HG02981 (cell line): ENCODE results near the gene LRRC8E.
"Not testable (repeated sequence)": the region's sequence is repeated elsewhere in the genome, so short reads cannot be mapped to it uniquely, and the experiment has no call there.

Experiments
- ATAC-seq: cut with Tn5 transposase; IDR thresholded peaks from one replicate; pipeline ENCODE4 v1.9.1; 2021; ENCODE audit warnings: mild to moderate bottlenecking, moderate library complexity; ENCODE audit not compliant: unreplicated experiment

LRRC8E gene

DNA sequence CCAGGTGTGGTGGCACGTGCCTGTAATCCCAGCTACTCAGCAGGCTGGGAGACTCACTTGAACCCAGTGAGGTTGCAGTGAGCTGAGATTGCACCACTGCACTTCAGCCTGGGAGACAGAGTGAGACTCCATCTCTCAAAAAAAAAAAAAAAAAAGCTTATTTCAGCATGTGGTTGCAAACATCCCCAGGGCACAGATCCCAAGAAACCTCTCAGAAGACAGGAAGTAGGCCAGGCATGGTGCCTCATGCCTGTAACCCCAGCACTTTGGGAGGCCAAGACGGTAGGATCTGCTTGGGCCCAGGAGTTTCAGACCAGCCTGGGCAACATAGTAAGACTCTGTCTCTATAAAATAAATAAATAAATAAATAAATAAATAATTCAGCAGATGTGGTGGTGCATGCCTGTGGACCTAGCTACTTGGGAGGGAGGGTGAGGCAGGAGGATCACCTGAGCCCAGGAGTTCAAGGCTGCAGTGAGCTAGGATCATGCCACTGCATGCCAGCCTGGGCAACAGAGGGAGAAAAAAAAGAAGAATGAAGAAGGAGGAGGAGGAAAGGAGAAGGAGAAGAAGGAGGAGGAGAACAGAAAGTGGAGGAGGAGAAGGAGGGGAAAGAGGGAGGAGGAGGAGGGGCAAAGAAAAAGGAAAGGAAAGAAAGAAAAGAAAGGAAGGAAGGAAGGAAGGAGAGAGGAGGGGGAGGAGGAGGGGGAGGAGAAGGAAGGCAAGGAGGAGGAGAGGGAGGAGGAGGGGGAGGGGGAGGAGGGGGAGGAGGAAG lies 4.3 kb upstream of the LRRC8E start:
- ATAC-seq = no peak

DNA sequence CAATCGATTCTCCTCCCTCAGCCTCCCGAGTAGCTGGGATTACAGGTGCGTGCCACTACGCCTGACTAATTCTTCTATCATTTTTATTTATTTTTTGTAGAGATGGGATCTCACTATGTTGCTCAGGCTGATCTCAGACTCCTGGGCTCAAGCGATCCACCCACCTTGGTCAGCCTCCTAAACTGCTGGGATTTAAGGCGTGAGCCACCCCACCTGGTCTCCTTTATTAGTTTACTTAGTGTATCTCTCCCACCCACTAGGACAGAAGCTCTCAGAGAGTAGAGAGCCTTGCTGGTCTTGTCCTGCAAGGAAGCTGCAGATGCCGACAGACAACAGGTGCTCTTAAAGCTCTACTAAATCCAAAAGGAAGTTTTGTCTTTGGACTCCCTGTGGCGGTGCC lies 2.5 kb upstream of the LRRC8E start:
- no peak for ATAC-seq

DNA sequence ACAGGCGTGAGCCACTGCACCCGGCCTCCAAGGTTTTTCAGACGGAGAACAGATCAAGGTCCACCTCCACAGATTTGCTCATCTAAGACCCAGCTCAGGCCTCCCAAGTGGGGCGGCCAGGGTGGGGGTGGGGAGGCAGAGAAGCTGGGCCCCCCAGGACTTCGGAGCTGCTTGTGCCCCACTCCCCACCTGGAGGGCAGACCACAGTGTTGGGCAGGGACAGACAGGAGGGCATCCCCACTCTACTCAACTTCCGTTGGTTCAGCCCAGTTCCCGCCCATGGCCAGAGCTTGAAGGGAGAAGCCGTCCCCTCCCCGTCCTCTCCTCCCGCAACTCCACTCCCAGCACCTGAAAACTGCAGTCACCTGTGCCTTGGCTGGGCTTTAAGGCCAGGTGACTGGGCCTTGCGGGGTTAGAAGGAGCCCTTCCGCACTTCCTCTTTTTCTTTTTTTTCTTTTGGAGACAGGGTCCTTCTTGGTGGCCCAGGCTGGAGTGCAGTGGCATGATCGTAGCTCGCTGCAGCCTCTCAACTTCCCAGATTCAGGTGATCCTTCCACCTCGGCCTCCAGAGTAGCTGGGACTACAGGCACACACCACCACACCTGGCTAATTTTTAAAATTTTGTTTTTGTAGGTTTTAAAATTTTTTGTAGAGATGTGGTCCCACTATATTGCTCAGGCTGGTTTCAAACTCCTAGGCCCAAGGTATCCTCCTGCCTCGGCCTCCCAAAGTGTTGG lies 734 bp upstream of the LRRC8E start:
- ATAC-seq = no peak

DNA sequence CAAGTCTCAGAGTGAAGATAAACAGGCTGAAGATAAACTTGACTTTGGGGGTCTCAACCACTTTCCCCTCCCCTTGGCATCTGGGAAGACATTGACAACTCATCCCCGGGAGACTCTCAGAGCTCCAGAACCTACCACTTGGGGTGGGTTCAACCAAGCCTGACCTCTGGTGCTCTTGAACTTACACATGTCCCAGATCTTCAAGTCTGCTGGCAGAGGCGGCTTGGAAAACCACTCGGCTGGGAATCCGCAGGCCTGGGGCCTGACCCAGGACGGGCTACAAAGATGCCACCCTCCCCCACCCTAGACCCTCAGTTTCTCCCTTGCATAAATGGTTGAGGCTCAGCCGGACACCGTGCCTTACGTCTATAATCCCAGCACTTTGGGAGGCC lies 512 bp downstream of the LRRC8E start:
- no peak for ATAC-seq

DNA sequence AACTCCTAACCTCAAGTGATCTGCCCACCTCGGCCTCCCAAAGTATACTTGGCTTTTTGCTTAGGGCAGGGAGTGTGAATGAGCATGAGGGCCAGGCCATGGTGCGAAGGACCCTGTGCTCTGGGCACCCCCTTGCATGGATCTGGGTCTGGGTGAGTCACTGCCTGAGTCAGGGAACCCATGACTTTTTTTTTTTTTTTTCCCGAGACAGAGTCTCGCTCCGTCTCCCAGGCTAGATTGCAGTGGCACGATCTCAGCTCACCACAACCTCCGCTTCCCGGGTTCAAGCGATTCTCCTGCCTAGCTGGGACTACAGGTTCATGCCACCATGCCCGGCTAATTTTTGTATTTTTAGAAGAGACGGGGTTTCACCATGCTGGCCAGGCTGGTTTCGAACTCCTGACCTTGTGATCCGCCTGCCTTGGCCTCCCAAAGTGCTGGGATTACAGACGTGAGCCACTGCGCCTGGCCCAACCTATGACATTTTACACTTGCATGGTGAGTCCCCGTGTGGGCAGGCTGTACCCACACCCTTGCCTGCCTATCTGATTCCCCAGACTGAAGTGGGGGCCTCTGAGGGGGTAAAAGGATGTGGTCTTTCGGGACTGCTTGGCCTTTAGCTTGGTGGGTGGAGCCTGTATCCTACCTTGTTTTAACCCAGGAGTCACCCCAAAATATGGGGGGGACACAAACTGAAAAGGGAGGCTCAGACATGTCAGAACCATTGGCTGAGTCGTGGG lies 5.2 kb downstream of the LRRC8E start:
- ATAC-seq = not testable (repeated sequence)

DNA sequence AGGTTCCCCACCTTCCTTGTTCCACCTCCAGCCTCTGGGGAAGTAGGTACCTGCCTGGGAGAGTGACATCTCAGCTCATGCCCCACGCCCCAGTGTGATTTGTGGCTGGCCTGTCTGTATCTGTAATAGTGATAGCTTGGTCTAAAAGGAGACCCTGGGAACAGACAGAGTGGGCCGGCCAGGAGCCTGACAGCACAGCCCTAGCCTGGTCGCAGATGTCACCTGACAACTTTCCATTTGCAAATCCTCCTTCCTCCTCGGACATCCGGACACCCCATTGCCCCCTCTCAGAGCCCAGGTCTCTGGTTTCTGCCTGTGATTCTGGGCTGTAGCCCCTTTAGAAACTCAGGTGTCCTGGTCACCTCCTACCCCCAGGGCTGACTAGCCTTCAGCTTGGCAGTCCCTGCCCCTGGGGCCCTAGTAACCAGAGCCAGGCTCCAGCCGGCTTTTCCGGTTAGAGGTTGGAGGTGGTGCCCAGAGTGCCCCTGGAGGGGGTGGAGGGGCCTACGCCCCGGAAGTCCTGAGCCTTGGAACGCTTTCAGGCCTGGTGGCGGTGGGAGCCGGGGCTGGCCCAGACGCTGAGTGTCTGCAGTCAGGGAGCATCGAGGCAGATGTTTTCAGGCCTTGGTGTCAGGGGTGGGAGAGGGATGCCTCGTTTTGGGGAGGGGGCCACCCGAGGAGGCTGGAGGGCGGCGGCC lies 6.5 kb downstream of the LRRC8E start:
- no peak for ATAC-seq

DNA sequence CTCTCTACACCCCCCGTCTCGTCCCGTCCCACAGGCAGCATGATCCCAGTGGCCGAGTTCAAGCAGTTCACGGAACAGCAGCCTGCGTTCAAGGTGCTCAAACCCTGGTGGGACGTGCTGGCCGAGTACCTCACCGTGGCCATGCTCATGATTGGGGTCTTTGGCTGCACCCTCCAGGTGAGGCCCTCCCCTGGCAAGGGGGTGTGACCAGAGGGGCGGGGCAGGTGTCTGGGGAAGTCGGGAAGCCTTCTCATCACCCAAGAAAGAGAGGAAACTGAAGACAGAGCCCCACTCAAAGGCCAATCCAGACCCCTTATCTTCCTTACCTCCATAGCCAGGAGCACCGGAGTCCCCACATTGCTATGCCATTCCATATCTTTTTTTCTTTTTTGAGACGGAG lies 7.3 kb downstream of the LRRC8E start:
- ATAC-seq = no peak

DNA sequence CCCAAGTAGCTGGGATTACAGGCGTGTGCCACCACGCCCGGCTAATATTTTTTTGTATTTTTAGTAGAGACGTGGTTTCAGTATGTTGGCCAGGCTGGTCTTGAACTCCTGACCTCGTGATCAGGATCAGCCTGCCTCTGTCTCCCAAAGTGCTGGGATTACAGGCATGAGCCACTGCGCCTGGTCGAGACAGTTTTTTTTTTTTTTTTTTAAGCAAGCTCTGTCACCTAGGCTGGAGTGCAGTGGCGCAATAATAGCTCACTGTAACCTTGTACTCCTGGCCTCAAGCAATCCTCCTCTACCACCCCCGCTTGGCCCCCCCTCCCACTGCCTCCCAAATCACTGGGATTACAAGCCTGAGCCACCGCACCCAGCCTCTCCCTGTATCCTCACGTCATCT lies 9.0 kb downstream of the LRRC8E start:
- no peak for ATAC-seq

DNA sequence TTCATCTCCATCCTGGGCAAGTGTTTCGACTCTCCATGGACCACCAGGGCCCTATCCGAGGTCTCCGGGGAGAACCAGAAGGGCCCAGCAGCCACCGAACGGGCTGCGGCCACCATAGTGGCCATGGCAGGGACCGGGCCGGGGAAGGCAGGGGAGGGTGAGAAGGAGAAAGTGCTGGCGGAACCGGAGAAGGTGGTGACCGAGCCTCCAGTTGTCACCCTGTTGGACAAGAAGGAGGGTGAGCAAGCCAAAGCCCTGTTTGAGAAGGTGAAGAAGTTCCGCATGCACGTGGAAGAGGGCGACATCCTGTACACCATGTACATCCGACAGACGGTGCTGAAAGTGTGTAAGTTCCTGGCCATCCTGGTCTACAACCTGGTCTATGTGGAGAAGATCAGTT lies 10.7 kb downstream of the LRRC8E start:
- ATAC-seq = no peak

DNA sequence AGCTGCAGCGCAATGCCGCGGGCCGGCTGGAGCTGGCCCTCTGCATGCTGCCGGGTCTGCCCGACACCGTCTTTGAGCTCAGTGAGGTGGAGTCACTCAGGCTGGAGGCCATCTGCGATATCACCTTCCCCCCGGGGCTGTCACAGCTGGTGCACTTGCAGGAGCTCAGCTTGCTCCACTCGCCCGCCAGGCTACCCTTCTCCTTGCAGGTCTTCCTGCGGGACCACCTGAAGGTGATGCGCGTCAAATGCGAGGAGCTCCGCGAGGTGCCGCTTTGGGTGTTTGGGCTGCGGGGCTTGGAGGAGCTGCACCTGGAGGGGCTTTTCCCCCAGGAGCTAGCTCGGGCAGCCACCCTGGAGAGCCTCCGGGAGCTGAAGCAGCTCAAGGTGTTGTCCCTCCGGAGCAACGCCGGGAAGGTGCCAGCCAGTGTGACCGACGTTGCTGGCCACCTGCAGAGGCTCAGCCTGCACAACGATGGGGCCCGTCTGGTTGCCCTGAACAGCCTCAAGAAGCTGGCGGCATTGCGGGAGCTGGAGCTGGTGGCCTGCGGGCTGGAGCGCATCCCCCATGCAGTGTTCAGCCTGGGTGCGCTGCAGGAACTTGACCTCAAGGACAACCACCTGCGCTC lies 11.6 kb downstream of the LRRC8E start:
- ATAC-seq = no peak

DNA sequence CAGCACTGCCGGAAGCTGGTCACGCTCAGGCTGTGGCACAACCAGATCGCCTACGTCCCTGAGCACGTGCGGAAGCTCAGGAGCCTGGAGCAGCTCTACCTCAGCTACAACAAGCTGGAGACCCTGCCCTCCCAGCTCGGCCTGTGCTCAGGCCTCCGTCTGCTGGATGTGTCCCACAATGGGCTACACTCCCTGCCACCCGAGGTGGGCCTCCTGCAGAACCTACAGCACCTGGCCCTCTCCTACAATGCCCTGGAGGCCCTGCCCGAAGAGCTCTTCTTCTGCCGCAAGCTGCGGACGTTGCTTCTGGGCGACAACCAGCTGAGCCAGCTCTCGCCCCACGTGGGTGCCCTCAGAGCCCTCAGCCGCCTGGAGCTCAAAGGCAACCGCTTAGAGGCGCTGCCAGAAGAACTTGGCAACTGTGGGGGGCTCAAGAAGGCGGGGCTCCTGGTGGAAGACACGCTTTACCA lies 12.1 kb downstream of the LRRC8E start:
- no peak for ATAC-seq

DNA sequence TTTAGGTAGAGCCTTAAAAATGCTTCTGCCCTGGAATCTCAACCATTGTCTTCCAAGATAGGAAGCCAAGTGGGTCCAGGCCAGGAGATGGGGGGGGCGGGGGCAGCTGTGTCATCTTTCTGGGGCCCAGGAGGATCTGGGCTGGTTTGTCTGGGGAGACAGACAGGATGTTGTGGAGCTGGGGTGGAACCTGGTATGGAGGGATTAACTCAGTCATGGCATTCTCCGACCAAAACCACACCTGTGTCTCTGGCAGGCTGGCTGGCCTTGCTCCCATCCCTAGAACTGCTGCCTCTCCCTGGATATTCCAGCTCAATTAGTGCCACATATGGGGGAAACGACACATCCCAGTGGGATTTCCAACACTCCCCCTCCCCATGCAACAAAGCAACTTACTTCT lies 12.6 kb downstream of the LRRC8E start:
- no peak for ATAC-seq

DNA sequence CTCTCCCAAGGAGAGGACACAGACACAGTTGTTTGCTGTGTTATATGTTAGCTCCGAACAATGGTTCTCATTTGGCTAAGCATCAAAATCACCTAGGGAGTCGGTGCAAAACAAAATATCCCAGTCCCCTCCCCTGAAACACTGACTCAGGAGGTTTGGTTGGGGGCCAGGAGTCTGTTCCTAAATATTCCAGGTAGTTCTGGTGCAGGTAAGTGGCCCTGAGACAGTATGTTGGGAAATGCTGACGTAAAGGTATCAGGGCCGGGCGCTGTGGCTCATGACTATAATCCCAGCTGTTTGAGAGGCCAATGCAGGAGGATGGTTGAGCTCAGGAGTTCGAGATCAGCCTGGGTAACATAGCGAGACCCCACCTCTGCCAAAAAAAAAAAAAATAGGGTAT lies 13.0 kb downstream of the LRRC8E start:
- ATAC-seq = no peak

DNA sequence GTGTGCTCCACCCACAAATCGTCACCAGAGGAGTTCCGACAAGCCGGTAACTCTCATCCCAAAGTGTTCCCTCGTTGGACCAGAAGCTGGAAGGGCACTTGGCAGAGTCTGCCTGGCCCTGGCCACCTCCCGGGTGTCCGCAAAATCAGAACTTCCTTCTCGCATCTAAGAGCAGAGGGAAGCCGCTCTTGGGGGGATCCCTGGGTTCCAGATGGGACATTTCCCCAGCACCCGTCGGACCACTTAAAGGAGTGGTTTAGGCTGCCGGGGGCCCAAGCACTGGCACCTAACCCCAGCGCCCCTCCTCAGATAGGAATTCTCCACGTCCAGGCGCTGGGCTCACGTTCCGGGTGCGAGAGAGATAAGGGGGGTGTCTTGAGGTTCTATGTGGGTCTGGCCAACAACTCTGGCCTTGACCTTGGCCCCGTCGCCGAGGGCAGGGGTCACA lies 14.5 kb downstream of the LRRC8E start:
- no peak for ATAC-seq

DNA sequence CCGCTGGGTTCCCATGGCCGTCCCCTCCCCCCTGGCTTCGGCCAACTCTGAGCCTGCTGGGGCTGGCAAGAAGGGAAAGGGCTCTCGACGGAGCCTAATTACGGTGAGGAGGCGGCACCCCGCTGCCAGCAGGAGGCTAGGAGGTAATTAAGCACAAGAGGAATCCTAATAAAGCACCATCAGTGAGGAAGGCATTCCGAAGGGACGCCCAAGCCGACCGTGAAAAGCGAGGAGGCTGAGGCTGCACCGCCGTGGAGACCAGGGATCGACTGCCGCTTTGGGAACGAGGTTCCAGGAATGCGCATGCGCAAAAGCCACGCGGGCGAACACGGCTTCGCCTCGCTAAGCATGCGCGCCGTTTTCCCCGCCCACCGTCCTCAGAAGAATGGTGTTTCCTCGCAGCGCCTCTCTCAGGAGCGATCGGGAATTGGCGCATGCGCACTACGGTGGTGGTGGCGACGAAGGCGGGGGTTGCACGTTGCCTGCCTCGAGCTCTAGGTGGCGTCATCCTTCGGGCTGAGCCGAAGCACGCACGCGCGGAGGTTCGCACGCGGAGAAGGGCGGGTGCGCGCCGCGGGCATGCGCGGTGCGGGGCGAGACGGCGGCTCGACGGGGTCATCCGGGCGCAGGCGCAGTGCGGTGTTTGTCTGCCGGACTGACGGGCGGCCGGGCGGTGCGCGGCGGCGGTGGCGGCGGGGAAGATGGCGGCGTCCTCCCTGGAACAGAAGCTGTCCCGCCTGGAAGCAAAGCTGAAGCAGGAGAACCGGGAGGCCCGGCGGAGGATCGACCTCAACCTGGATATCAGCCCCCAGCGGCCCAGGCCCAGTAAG lies 15.1 kb downstream of the LRRC8E start, which contains the start of gene MAP2K7:
Gene MAP2K7, plus strand, starts transcription at position 634 of the 830 bp plus-strand sequence. Its CDS starts 68 bp downstream, at position 702.
- peak; percentile 82 for ATAC-seq

DNA sequence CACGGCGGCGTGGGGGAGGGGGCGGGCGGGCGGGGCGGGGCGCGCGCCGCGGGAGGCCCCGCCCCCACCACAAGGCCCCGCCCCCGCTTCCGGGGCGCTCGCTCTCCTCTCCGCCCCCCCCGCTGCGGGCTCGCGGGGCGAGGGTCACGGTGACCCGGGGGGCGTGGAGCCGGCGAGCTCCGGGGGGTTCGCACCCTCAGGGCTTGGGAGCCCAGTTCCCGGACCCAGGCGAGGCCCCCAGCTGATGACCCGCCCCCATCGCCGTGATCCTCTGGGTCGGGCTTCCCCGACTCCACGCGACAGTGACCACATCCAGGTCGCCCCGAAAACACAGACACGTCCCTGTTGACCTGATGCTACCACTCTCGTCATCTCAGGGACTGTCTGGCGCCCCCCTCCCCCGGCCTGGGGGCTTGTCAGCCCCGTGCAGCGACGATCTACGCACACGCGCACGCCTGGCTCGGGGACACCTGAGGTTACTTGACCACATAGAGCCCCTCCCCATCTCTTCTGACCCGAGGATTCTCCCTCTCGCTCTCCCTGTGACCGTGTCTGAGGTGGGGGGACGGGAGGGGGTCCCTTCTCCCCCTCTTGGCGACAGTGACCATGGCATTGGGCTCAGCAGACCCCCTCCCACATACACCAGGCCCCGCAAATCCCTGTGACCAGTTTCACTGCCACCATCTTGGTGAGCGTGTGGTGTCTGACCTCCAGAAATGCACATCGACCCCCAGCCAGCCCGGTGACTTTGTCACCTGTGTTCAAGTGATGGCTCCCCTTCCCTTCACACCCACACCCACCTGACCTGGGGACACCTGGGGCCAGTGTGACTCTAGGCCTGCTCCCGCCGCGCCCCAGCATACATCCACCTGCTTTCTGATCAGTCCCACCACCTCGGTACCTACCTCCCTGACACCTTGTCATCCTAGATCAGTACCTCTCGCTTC lies 16.0 kb downstream of the LRRC8E start:
- peak; percentile 21 for ATAC-seq

DNA sequence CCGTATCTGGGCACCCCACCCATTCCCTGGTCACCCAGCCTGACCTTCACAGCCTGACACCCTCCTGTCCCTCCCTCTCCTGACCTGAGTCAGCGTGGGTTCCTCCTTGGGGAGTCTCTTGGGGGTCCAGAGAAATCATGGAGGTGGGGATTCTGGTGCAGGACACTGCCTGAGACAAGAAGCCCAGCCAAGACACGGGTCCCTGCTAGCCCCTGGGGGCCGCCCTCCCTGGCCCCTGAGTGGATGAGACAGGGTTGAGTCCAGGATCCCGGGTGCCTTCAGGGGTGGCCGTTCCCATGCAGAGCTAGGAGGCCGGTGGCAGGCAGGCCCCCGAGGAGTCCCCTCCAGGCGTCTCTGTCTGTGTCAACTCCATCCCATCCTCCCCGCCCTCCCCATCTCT lies 17.0 kb downstream of the LRRC8E start:
- no peak for ATAC-seq

DNA sequence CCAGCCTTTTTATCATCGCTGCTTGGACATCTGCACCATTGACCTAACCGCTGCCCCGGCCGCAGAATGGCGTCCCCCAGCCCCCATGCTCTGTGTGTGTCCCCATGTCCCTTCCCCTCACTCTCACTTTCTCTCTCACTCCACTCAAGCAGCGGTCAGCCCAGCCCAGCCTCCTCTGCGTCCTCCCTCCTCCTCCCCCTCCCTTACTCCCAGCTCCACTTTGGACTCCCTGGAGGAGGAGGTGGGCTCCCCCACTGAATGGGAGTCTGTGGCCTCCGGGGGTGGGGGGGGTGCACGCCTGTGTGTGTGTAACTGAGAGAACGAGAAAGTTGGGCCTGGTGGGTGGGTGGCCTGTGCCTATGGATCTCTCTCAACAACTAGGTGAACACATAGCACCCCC lies 17.5 kb downstream of the LRRC8E start:
- ATAC-seq = no peak
